Endodermal cell (in vitro differentiated cells): ENCODE results near the gene PFDN1. TPM values are rescaled to one million over a fixed set of nuclear protein-coding genes. Genes with fewer than 3 reads are reported as not detected.

ENCODE experiments used
- DNase-seq: peaks from one replicate; pipeline ENCODE4 v3.0.0-alpha.2; 2017
- H3K27ac ChIP-seq: 2 replicates; pipeline ENCODE4 v1.5.1; 2013; ENCODE audit warnings: mild to moderate bottlenecking, low read depth, low read length, moderate library complexity
- H3K27me3 ChIP-seq: 2 replicates; pipeline ENCODE4 v1.6.1; 2013; ENCODE audit warnings: mild to moderate bottlenecking, low read length, moderate library complexity; ENCODE audit not compliant: insufficient read depth, control insufficient read depth, poor library complexity, severe bottlenecking
- H3K36me3 ChIP-seq: 2 replicates; pipeline ENCODE4 v1.7.0; 2013; ENCODE audit warnings: mild to moderate bottlenecking, low read length, moderate library complexity; ENCODE audit not compliant: control insufficient read depth, insufficient read depth
- H3K4me1 ChIP-seq: one replicate; pipeline ENCODE4 v1.7.0; 2013; ENCODE audit warnings: low read length; ENCODE audit not compliant: control insufficient read depth, insufficient read depth
- H3K4me3 ChIP-seq: 2 replicates; pipeline ENCODE4 v1.5.1; 2013; ENCODE audit warnings: mild to moderate bottlenecking, low read length, moderate library complexity
- H3K9ac ChIP-seq: 2 replicates; pipeline ENCODE4 v1.6.1; 2013; ENCODE audit warnings: mild to moderate bottlenecking, low read length, moderate library complexity; ENCODE audit not compliant: poor library complexity, severe bottlenecking; ENCODE audit errors: extremely low read depth
- H3K9me3 ChIP-seq: 2 replicates; pipeline ENCODE4 v1.6.1; 2013; ENCODE audit warnings: mild to moderate bottlenecking, low read length, moderate library complexity; ENCODE audit not compliant: control insufficient read depth
- H3K27ac Mint-ChIP-seq: 2 replicates; pipeline ENCODE4 v1.8.0; 2020; ENCODE audit warnings: mixed read lengths
- H3K27me3 Mint-ChIP-seq: 2 replicates; pipeline ENCODE4 v1.8.0; 2021; ENCODE audit warnings: mild to moderate bottlenecking, mixed read lengths; ENCODE audit not compliant: insufficient read depth
- H3K36me3 Mint-ChIP-seq: 2 replicates; pipeline ENCODE4 v1.8.0; 2020; ENCODE audit warnings: low read depth, mixed read lengths
- H3K4me1 Mint-ChIP-seq: 2 replicates; pipeline ENCODE4 v1.8.0; 2020; ENCODE audit warnings: mixed read lengths
- H3K4me3 Mint-ChIP-seq: 2 replicates; pipeline ENCODE4 v1.8.0; 2020; ENCODE audit warnings: mild to moderate bottlenecking, moderate library complexity, mixed read lengths
- H3K9me3 Mint-ChIP-seq: 2 replicates; pipeline ENCODE4 v1.8.0; 2020; ENCODE audit warnings: mild to moderate bottlenecking, mixed read lengths
- WGBS, 2 experiments: methylation state at CpG; one replicate each; pipeline versions ENCODE4 v1.1.5 to v1.1.7; 2013; ENCODE audit warnings: missing lambda C conversion rate in 2 of 2, mixed read lengths in 1 of 2; ENCODE audit not compliant: insufficient coverage in 1 of 2, insufficient read length in 1 of 2; 5-methylcytosine and 5-hydroxymethylcytosine counted together
- total RNA-seq, 2 donors: library from RNA; stranded (reverse); fragmentation: NEBNext Ultra II Directional in 1 of 2; extraction: Animal tissue kit (Norgen Biotek cat#: 25700) in 1 of 2; gene quantifications; 2 replicates in 1 of 2; 3 replicates in 1 of 2; pipeline ENCODE4 v1.2.1, GENCODE V29; 2021
- TF ChIP-seq, protein P1 (sequence below): fragments of 200-600 bp; sonication (generic); conservative IDR thresholded peaks from 2 replicates; pipeline ENCODE4 v1.5.0; 2021; ENCODE audit warnings: antibody characterized with exemption, mild to moderate bottlenecking

Gene PFDN1
- total RNA-seq, 2 donors from 2014 or later, result 62.9 to 64.4 TPM

DNA sequence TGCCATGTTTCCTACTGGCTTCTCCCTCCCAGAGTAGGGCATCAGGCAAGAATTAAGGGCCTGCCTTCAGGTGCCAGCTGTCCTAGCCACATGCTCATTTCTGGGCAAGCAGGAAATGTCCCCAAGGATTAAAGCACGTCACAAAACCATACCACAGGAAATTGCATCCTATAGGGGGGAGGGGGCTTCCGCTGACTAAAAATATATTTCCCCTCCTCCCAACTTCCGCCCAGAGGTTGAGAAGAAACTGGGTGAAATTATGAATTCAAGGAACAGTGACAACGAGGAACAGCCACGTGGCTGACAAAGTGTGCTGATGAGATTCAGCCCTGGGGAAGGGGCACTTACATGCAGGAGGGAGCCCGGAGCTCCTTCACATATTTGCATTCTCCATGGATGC lies 39.4 kb upstream of the PFDN1 start:
- Mint-ChIP-seq H3K4me1 (peaks cover 11% of the 10 kb centered on the region), H3K27me3 (peaks cover 12% of the 10 kb centered on the region), H3K36me3 (no peaks in the 10 kb centered on the region), H3K27ac (no peak overlapping the region), H3K9me3 (no peaks in the 10 kb centered on the region), H3K4me3 (no peak overlapping the region)
- TF ChIP-seq, protein P1, sequence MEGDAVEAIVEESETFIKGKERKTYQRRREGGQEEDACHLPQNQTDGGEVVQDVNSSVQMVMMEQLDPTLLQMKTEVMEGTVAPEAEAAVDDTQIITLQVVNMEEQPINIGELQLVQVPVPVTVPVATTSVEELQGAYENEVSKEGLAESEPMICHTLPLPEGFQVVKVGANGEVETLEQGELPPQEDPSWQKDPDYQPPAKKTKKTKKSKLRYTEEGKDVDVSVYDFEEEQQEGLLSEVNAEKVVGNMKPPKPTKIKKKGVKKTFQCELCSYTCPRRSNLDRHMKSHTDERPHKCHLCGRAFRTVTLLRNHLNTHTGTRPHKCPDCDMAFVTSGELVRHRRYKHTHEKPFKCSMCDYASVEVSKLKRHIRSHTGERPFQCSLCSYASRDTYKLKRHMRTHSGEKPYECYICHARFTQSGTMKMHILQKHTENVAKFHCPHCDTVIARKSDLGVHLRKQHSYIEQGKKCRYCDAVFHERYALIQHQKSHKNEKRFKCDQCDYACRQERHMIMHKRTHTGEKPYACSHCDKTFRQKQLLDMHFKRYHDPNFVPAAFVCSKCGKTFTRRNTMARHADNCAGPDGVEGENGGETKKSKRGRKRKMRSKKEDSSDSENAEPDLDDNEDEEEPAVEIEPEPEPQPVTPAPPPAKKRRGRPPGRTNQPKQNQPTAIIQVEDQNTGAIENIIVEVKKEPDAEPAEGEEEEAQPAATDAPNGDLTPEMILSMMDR, result no peak
- Histone ChIP-seq H3K27me3 (peaks cover 12% of the 10 kb centered on the region), H3K4me1 (no peaks in the 10 kb centered on the region), H3K9ac (no peak overlapping the region), H3K27ac (no peak overlapping the region), H3K9me3 (no peaks in the 10 kb centered on the region), H3K36me3 (peaks cover 3% of the 10 kb centered on the region), H3K4me3 (no peak overlapping the region)
- DNase-seq, result no peak
- WGBS, 2 experiments, result 86 to 94% methylated on average over 2 to 5 of the region's 6 CpGs

DNA sequence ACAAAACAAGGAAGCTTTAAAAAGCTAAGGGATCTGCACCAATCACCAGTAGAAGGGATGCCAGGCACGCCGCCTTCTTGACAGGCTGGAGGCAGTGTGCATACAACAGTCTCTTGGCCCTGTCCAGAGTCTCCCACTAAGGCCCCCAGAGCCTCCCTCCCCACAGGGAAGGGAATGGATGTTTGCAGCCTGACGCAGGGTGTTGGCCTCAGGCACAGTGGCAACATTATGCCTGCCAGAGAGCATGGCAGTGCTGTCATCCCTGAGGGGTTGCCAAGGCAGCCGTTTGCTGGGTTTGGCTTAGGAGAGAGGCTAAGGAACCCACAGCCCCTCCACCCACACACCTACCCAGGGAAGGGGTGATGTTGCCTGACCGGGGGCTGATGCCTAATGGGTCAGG lies 38.7 kb upstream of the PFDN1 start:
- WGBS, 2 experiments, result 79 to 100% methylated on average over 2 to 5 of the region's 5 CpGs
- no peak overlapping the region for H3K27ac Mint-ChIP-seq

DNA sequence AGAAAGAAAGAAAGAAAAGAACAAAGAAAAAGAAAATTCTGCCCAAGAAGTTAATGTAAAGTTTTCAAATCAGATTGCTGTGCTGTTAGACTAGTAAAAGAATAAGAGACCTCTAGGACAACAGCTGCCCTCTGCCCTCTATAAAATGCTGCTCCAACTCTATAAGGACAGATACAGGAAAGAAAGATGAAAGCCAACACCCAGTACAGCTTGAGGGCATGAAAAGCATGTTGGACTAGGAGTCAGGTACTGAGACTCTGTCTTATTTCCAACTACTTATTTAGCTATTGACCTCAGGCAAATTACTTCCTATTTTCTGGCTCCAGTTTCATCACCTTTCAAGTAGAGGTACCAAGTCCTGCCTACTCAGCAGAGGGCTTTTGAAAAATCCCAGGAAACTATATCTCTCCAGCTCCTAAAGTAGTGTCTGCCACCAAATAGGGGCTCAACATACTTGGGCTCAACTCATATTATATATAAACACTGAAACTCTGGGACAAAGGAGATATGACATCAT lies 37.8 kb upstream of the PFDN1 start:
- DNase-seq, result no peak
- Histone ChIP-seq H3K27me3 (peaks cover 10% of the 10 kb centered on the region), H3K36me3 (peaks cover 3% of the 10 kb centered on the region), H3K9me3 (no peaks in the 10 kb centered on the region), H3K4me3 (no peak overlapping the region), H3K9ac (no peak overlapping the region), H3K4me1 (no peaks in the 10 kb centered on the region), H3K27ac (no peak overlapping the region)
- H3K9me3 Mint-ChIP-seq, result no peaks in the 10 kb centered on the region
- H3K4me1 Mint-ChIP-seq, result peaks cover 5% of the 10 kb centered on the region
- H3K4me3 Mint-ChIP-seq, result no peak overlapping the region
- H3K36me3 Mint-ChIP-seq, result no peaks in the 10 kb centered on the region
- TF ChIP-seq, protein P1, result no peak
- H3K27ac Mint-ChIP-seq, result no peak overlapping the region
- peaks cover 10% of the 10 kb centered on the region for H3K27me3 Mint-ChIP-seq

More for the DNA sequence above, 38.7 kb upstream of the PFDN1 start:
- H3K4me3 ChIP-seq, result no peak overlapping the region
- peaks cover 3% of the 10 kb centered on the region for H3K36me3 ChIP-seq
- no peak overlapping the region for H3K9ac ChIP-seq
- H3K27me3 ChIP-seq, result peaks cover 12% of the 10 kb centered on the region
- no peaks in the 10 kb centered on the region for H3K9me3 Mint-ChIP-seq
- peaks cover 7% of the 10 kb centered on the region for H3K4me1 Mint-ChIP-seq
- H3K4me1 ChIP-seq, result no peaks in the 10 kb centered on the region
- peaks cover 12% of the 10 kb centered on the region for H3K27me3 Mint-ChIP-seq
- no peak overlapping the region for H3K27ac ChIP-seq
- no peaks in the 10 kb centered on the region for H3K9me3 ChIP-seq
- no peak for DNase-seq
- TF ChIP-seq, protein P1, result no peak
- H3K36me3 Mint-ChIP-seq, result no peaks in the 10 kb centered on the region
- no peak overlapping the region for H3K4me3 Mint-ChIP-seq
